ENCODE measurements around the gene GULP1. TPM values are rescaled to one million over a fixed set of nuclear protein-coding genes. Genes with fewer than 3 reads are reported as not detected.

The GULP1 gene
- total and polyA plus RNA-seq, 12 donors, result 2.0 to 6.0 (median 4.7) TPM

DNA sequence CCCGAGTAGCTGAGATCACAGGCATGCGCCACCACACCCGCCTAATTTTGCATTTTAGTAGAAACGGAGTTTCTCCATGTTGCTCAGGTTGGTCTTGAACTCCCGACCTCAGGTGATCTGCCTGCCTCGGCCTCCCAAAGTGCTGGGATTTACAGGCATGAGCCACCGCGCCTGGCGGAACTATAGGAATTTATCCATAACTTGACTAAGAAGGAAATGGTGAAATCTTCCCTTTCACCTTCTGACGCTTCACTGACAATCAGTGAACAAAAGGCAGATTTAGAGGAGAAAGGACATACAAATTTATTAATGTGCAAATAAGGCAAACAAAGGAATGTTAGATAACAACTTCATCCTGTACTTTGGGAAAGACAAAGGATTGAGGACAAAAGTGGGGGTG, 15.4 kb upstream of the GULP1 start:
- no peak overlapping the region for H3K4me3 ChIP-seq
- no peaks in the 10 kb centered on the region for H3K4me1 ChIP-seq
- no peak overlapping the region for H3K27ac ChIP-seq
- no peak for TF ChIP-seq CTCF (IDR thresholded peaks at IDR 0.05)
- intact Hi-C loops (cut with DNase I), result no loop called here
- no peaks in the 10 kb centered on the region for H3K27me3 ChIP-seq
- 90 to 95% methylated on average over 10 of the region's 10 CpGs for WGBS, 2 donors
- DNase-seq, result no peak
- no peaks in the 10 kb centered on the region for H3K36me3 ChIP-seq
- no peaks in the 10 kb centered on the region for H3K9me3 ChIP-seq
- no peak for ATAC-seq

DNA sequence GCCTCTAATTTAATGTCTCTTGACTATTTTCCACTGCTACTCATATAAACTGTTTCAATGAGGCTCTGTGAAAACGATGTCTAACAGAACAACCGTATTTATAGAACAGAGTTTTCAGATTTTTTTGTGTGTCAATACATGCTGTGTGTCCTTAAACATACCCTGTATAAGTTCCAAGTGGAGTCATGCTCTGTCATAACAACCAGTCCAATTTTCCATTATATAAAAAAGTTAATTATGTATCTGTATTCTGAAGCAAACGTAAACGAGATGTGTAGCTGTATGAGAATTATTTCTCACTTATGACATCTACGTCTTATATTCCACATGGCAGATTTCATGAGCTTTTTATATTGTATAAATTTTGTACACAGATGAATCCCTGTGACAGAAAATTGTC, 13.9 kb upstream of the GULP1 start:
- DNase-seq, result no peak
- no peaks in the 10 kb centered on the region for H3K4me1 ChIP-seq
- H3K27me3 ChIP-seq, result no peaks in the 10 kb centered on the region
- ATAC-seq, result no peak
- TF ChIP-seq CTCF (IDR thresholded peaks at IDR 0.05), result no peak
- H3K36me3 ChIP-seq, result no peaks in the 10 kb centered on the region
- peaks cover 0 to 6% (median 0%) of the 10 kb centered on the region in 11 donors for H3K9me3 ChIP-seq
- intact Hi-C loops (cut with DNase I), result no loop called here
- H3K4me3 ChIP-seq, result no peak overlapping the region
- no peak overlapping the region for H3K27ac ChIP-seq
- 87 to 91% methylated on average over 5 of the region's 5 CpGs for WGBS, 2 donors

DNA sequence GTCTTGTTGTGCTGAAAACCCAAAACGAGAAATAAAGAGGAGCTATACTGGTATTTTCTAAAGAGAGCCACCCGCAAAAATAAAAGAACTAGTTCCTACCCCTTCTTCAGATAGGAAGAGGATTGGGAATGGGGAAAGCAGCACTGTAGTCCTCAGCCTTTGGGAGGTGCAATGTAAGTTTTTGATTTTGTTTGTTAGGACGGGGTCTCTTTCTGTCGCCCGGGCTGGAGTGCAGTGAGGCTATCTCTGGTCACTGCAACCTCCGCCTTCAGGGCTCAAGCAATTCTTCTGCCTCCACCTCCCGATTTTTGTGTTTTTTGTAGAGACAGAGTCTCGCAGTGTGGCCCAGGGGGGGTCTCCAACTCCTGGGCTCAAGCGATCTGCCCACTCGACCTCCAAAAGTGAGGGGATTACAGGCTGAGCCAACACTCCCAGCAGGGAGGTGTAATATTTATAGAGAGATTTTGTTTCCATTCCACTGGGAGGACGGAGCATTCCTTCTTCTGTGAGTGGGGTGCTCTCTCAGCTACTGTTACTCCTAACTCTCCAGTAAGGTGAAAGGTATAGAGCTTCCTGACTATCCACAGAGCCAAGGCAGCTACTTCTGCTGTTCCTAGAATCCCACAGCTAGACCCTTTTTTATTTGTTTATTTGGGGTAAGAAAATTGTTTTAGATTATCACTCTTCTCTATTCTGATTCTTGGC, 13.1 kb upstream of the GULP1 start:
- no peaks in the 10 kb centered on the region for H3K36me3 ChIP-seq
- no peaks in the 10 kb centered on the region for H3K27me3 ChIP-seq
- TF ChIP-seq CTCF (IDR thresholded peaks at IDR 0.05), result no peak
- H3K4me1 ChIP-seq, result no peaks in the 10 kb centered on the region
- no peak overlapping the region for H3K4me3 ChIP-seq
- peaks cover 0 to 13% (median 0%) of the 10 kb centered on the region in 11 donors for H3K9me3 ChIP-seq
- 51 to 63% methylated on average over 11 of the region's 11 CpGs for WGBS, 2 donors
- no peak overlapping the region for H3K27ac ChIP-seq
- no peak for DNase-seq
- no peak for ATAC-seq
- intact Hi-C loops (cut with DNase I), result no loop called here

- ATAC-seq, result no peak
- TF ChIP-seq CTCF (IDR thresholded peaks at IDR 0.05), result no peak
- peaks cover 0 to 16% (median 0%) of the 10 kb centered on the region in 11 donors for H3K9me3 ChIP-seq
- no peaks in the 10 kb centered on the region for H3K27me3 ChIP-seq
- H3K27ac ChIP-seq, result no peak overlapping the region
- intact Hi-C loops (cut with DNase I), result no loop called here
- no peak for DNase-seq
- no peaks in the 10 kb centered on the region for H3K4me1 ChIP-seq
- WGBS, 2 donors, result 29% methylated on average over 2 of the region's 2 CpGs
- H3K4me3 ChIP-seq, result no peak overlapping the region
- H3K36me3 ChIP-seq, result no peaks in the 10 kb centered on the region
Observed at GRCh38 chr2:188279093-188279445, 12.6 kb upstream of the GULP1 start.

Measured in heart right ventricle (tissue), 16 donors.